ENCODE results near the gene UBE2QL1. TPM values are rescaled to one million over a fixed set of nuclear protein-coding genes. Genes with fewer than 3 reads are reported as not detected.

UBE2QL1 gene
- total RNA-seq, 1 experiment from 2014 or later: 0.11 TPM

DNA sequence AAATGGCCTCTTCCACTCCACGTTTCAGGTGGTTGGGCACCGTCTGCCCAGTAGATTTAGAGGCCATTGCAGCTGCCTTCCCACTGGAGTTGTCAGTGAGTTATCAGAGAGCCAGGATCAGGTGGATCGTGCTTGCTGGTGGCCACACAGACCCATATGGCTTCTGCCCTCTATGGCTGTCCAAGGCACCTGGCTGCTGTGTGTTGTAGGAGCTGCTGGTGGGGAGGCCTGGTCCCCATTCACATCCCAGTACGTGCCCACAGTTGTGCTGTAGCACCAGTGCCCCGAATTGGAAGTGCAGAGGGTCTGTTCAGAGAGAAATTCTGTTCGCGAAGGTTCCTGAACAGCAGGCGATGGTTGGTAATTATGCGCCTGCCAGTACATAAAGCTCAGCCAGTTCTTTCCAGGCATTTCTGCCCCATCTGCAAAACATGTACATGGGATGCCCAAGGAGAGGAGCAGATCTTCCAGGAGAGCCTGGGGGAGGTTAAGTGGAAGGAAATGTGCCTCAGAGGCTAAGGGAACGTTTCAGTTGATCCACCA, 41.1 kb downstream of the UBE2QL1 start:
- H3K79me2 ChIP-seq (ENCODE audit: insufficient read depth, low read length): no peaks in the 10 kb centered on the region
- H2BK20ac ChIP-seq (ENCODE audit: low read depth, low read length, poor library complexity, severe bottlenecking): no peak overlapping the region
- H3K4me1 ChIP-seq (ENCODE audit: insufficient read depth, low read length): peaks cover 6% of the 10 kb centered on the region
- Mint-ChIP-seq H3K9me3 (no peaks in the 10 kb centered on the region; a peak in 1 of 5 replicates), H3K27me3 (ENCODE audit: low read depth) (peaks cover 75% of the 10 kb centered on the region), H3K4me1 (peaks cover 14 to 16% of the 10 kb centered on the region in 2 experiments), H3K36me3 (ENCODE audit: insufficient read depth in 1 of 3, low read depth in 3 of 3) (no peaks in the 10 kb centered on the region), H3K4me3 (no peak overlapping the region), H3K27ac (no peak overlapping the region)
- no peak overlapping the region; the same call in 1 of the 2 replicates for H2BK15ac ChIP-seq (ENCODE audit: low read depth, low read length)
- no peak overlapping the region for H2AFZ ChIP-seq (ENCODE audit: low read length)
- H3K23me2 ChIP-seq (ENCODE audit: insufficient read length, low read depth, low read length, poor library complexity, severe bottlenecking): no peaks in the 10 kb centered on the region
- no peak overlapping the region for H3K56ac ChIP-seq (ENCODE audit: insufficient read length, low read depth, low read length)
- H2BK5ac ChIP-seq (ENCODE audit: insufficient read length, low read length): no peak overlapping the region
- no peak for DNase-seq
- no peak overlapping the region for H3T11ph ChIP-seq (ENCODE audit: low read length)
- no peaks in the 10 kb centered on the region; the same call in 1 of the 2 replicates for H3K27me3 ChIP-seq (ENCODE audit: insufficient read depth, low read length)
- no peak overlapping the region for H2BK12ac ChIP-seq (ENCODE audit: insufficient read length, low read depth, low read length)
- WGBS (ENCODE audit: extremely low coverage, insufficient read length, low lambda C conversion rate): no CpG with 5 or more reads among the region's 10 CpGs
- no peak overlapping the region for H4K8ac ChIP-seq (replicated peaks; ENCODE audit: insufficient read length, low read depth, low read length)
- H3K4ac ChIP-seq (ENCODE audit: low read depth, low read length): no peak overlapping the region
- TF ChIP-seq, protein P1, sequence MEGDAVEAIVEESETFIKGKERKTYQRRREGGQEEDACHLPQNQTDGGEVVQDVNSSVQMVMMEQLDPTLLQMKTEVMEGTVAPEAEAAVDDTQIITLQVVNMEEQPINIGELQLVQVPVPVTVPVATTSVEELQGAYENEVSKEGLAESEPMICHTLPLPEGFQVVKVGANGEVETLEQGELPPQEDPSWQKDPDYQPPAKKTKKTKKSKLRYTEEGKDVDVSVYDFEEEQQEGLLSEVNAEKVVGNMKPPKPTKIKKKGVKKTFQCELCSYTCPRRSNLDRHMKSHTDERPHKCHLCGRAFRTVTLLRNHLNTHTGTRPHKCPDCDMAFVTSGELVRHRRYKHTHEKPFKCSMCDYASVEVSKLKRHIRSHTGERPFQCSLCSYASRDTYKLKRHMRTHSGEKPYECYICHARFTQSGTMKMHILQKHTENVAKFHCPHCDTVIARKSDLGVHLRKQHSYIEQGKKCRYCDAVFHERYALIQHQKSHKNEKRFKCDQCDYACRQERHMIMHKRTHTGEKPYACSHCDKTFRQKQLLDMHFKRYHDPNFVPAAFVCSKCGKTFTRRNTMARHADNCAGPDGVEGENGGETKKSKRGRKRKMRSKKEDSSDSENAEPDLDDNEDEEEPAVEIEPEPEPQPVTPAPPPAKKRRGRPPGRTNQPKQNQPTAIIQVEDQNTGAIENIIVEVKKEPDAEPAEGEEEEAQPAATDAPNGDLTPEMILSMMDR (conservative IDR thresholded peaks at IDR 0.05): no peak
- H4K91ac ChIP-seq (ENCODE audit: insufficient read length, low read depth, low read length): no peak overlapping the region
- H3K23ac ChIP-seq (ENCODE audit: insufficient read length, low read depth, low read length): no peak overlapping the region
- H4K20me1 ChIP-seq (ENCODE audit: control insufficient read depth, insufficient read depth, insufficient read length): no peaks in the 10 kb centered on the region
- no peak overlapping the region for H3K18ac ChIP-seq (ENCODE audit: insufficient read length, low read depth, low read length)
- no peak overlapping the region for H3K4me2 ChIP-seq (ENCODE audit: insufficient read depth, insufficient read length, low read length)
- H3K9ac ChIP-seq (ENCODE audit: extremely low read depth, insufficient read length, low read length): no peak overlapping the region
- H3K27ac ChIP-seq (ENCODE audit: insufficient read length, low read depth, low read length): no peak overlapping the region
- no peak overlapping the region for H2BK120ac ChIP-seq (ENCODE audit: low read depth, low read length, poor library complexity, severe bottlenecking)
- H3K79me1 ChIP-seq (ENCODE audit: insufficient read depth, low read depth, low read length, poor library complexity, severe bottlenecking): no peaks in the 10 kb centered on the region
- no peak overlapping the region for H4K5ac ChIP-seq (ENCODE audit: insufficient read length, low read depth, low read length)
- H3K14ac ChIP-seq (ENCODE audit: insufficient read depth, low read length): no peak overlapping the region
- H3K9me3 ChIP-seq (ENCODE audit: control insufficient read depth, low read depth, low read length): no peaks in the 10 kb centered on the region
- H2AK5ac ChIP-seq (ENCODE audit: insufficient read length, low read length): no peak overlapping the region
